Mesenteric fat pad (tissue), 1 donor: Measurements from ENCODE around the gene TMEM30A. TPM values are rescaled to one million over a fixed set of nuclear protein-coding genes. Genes with fewer than 3 reads are reported as not detected.

Experiments
- DNase-seq: peaks from one replicate; pipeline ENCODE4 v3.0.0-alpha.2; 2020; ENCODE audit warnings: low spot score
- total RNA-seq: library from RNA; stranded (reverse); fragmentation: NEBNext Ultra II Directional; extraction: Animal tissue kit (Norgen Biotek cat#: 25700); gene quantifications from one replicate; pipeline ENCODE4 v1.2.1, GENCODE V29; 2021
- donor health status: DM: yes; HTN: yes; CAD: no.

The TMEM30A gene
- total RNA-seq, 1 donor from 2014 or later, result 109 TPM

GRCh38 chr6:75292555-75292954 lies 8.0 kb upstream of the TMEM30A start:
- DNase-seq, result no peak

DNA sequence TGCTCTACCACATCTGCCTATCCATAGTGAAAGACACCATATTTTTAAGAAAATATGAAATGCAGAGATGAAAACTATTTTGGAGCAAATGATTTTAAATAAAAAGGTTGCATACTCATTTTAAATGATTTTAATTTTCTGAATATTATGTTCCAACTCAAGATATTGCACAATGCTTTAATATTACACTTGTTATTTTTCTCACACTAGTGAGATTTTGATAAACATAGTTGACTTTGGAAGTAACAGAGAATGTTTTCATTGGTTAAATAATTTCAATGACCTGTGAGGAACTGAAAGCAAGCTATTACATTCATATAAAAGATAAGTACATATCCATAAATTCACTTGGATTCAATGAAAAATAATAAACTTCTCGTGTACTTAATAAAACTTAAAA lies 7.2 kb upstream of the TMEM30A start:
- DNase-seq, result no peak

- DNase-seq, result no peak
Measured at GRCh38 chr6:75291331-75291730, 6.7 kb upstream of the TMEM30A start.

GRCh38 chr6:75290136-75290945 lies 5.7 kb upstream of the TMEM30A start:
- no peak for DNase-seq

DNA sequence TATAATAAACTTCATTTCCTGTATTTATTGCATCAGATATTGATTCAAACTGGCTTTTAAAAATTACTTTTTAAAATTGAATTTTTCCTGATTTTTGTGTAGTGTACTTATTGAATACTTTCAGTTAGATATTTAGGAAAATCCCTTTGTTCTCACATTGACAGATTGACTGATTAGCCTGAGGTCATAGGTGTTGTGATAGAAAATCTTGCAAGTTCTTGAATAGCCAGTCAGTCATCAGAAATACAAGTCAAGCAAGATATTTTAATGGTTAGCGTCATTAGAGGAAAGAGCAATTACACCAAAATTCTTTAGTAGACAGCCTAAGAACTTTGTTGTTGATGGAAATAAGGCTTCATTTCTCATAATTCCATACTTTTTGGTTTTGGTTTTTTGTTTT lies 3.4 kb upstream of the TMEM30A start:
- no peak for DNase-seq

DNA sequence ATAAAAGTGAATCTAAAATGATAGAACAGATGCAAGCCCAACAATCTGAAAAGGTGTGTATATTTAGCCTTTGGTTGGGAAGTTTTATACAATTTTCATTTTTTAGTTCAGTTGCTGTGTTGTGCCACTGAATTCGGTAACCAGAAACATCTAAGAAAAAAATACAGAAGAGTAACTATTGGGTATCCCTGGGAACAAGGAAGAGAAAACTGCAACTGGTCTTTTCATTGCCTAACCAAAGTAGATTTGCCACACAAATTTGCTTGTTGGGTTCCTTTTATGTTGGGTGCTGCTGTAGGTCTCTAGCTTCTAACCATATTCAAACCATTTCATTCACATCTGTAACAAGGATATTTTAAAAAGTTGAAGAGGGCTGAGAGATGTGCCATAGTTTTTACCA lies 2.8 kb upstream of the TMEM30A start:
- no peak for DNase-seq

GRCh38 chr6:75286955-75287354 lies 2.4 kb upstream of the TMEM30A start:
- no peak for DNase-seq

DNA sequence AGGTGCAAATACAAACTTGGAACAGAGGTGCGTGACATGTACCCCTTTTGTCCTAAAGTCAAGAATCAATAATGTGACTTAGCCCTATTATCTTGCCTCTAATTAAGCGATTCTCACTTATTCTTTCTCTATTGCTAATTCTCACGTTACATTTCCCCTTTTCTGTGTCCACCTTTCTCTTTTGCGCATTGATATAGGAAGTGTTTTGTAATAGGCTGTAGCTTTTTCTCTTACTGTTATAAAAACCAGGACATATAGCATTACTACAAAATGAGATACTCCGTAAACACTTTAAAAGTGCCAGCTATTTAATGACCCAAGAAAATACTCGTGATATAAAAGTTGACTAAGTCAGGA lies 669 bp upstream of the TMEM30A start:
- DNase-seq, result no peak

DNA sequence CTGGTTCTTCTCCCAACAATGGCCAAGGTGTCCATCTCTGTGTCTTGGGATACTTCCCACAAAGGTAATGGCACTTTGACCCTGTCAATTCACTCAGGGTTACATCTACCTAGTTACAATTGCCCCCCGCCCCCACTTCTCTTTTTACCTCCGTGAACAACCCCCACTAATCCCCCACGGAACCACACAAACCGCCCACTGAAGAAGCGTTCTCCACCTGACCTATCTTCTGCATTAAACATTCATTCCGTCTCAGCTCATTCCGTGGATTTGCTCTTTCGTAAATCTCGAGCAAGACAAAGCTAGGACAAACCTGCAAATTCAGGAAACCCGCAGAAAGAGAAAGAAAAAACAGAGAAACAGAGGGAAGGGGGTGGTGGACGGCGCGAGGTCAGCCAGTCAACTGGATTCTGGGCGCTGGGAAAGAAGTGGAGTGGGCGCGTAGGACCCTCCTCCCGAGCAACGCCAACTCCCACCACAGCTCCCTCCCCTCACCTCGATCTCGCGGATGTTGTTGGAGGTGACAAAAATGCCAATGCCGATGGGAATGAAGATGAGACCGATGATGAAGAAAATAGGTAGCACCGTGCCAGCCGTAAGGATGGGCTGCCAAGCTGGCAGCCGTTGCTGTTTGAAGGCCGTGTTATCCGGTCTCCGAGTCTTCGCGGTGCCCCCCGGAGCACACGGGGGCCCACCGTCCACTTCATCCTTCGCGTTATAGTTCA lies 523 bp downstream of the TMEM30A start:
- DNase-seq, result no peak

GRCh38 chr6:75282706-75283105 lies 1.9 kb downstream of the TMEM30A start:
- DNase-seq, result no peak

DNA sequence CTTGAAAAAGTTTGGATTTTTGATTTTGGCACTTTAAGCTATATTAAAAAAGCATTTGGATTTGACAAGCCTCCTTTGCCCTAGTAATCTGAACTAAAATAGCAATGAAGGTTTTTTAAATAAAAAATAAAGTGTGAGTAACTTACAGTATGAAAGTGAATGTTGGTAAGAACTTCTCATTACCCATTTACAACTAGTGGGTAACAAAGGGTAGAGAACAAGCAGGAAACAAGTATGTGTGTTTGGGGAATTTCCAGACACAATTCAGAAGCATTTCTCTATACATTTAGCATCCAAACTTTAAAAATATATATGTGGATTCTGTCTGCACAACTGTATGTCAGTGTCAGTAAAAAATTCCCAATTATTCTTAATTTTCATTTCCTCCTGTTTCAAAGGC lies 2.9 kb downstream of the TMEM30A start:
- DNase-seq, result no peak

DNA sequence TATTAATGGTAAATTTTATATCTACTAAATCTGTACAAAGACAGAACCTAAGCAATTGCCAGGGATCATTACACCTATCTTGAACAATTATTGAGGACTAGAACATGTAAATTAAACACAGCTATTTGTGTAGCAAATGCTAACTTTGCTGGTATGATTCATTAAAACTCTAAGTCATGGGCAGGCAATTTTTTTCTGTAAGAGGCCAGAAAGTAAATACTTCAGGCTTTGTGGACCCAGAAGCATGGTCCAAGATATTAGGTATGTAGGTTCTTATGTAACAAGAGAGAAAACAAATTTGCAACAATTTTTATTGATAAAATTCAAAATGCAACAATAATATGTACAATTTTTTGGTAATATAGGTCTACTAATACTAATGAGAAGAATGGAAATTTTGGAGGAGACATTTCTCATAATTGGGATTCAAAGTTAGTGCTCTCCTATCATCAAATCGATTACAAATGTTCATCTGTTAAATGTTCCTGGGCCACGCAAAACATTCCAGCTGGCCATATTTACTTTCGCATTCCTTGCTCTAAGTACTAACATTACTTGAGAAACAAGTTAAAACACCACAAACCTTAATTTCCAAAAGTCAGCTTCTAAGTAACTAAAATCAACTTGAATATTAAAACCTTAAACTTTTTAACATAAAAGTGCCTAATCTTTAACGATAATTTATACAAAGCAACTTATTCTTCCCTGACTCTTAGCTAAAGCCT lies 4.3 kb downstream of the TMEM30A start:
- DNase-seq, result no peak

GRCh38 chr6:75279418-75279817 lies 5.2 kb downstream of the TMEM30A start:
- no peak for DNase-seq

- DNase-seq, result no peak
Measured at GRCh38 chr6:75278474-75279077, 6.0 kb downstream of the TMEM30A start.

DNA sequence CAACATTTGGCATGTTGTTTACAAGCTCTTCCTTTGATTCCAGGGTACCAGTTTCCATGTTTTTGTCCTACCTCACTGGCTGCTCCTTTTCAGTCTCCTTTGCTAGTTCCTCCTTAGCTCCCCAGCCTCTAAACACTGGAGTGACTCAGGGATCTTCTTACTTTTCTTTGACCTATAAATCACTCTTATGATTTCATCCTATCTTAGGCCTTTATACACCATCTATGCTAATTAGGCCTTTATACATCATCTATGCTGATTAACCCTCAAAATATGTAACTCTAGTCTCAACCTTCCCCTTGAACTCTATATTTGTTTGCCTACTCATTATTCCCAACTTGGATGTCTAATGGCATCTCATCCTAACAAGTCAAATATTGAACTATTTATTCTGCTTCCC lies 9.5 kb downstream of the TMEM30A start:
- DNase-seq, result no peak

GRCh38 chr6:75273009-75273408 lies 11.6 kb downstream of the TMEM30A start:
- DNase-seq, result no peak

DNA sequence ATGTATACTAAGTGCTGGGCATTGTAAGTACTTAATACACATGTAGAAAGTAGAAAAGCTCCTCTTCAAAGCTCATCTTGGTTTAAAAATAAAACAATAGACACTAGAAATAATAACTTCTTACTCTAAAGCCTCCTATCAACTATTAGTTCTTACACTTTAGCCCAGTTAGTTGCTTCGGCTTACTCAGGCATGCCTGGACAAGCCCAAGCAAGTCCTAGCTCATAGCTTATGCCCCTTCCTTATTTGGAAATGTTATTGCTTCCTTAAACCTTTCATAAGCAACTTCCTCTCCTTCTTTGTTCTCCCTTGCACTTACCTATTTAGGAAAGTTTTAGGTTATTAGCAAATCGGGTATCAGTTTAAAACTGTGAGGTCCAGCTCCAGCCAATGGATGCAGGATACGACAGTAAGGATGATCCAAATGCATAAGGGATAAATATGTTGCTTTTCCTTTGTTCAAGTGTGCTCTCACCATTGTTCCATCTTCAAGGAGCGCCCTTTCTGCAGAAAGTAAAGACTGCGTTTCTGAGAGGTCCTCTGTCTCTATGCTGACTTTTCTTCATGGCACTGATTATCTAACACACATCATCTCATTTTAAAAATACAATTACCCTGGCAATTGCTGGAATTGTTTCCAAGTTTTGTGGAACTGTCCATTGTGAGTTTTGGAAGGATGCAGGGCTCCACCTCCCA lies 12.3 kb downstream of the TMEM30A start:
- DNase-seq, result no peak

DNA sequence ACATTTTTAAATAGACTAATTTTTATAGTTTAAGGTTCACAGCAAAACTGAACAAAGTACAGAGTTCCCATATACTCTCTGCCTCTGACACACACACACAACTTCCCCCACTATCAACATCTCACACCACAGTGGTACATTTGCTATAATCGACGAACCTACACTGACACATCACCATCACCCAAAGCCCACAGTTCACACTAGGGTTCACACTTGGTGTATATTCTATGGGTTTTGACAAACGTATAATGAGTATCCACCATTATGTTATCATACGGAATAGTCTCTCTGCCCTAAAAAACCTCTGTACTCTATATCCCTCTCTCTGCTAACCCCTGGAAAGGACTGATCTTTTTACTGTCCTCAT lies 15.6 kb downstream of the TMEM30A start:
- no peak for DNase-seq

- no peak for DNase-seq
Measured at GRCh38 chr6:75268121-75268987, 16.2 kb downstream of the TMEM30A start.

GRCh38 chr6:75267461-75267860 lies 17.1 kb downstream of the TMEM30A start:
- no peak for DNase-seq
